HG03097 (cell line): Measurements from ENCODE around the gene CCDC127.
A peak's percentile ranks its signal among the peaks of the same experiment; 100 is the strongest.
"Not testable (repeated sequence)": the region's sequence is repeated elsewhere in the genome, so short reads cannot be mapped to it uniquely, and the experiment has no call there.

ENCODE experiments used
- ATAC-seq: cut with Tn5 transposase; IDR thresholded peaks from one replicate; pipeline ENCODE4 v1.9.1; 2021; ENCODE audit not compliant: unreplicated experiment, low FRiP score

The CCDC127 gene

GRCh38 chr5:234450-234849 is 16.5 kb upstream of the CCDC127 start:
- no peak for ATAC-seq

- ATAC-seq = not testable (repeated sequence)
These were observed 15.5 kb upstream of the CCDC127 start for GRCh38 chr5:233426-233825.

- no peak for ATAC-seq
These were observed 13.7 kb upstream of the CCDC127 start for GRCh38 chr5:231661-232060.

GRCh38 chr5:230711-231110 is 12.8 kb upstream of the CCDC127 start:
- no peak for ATAC-seq

GRCh38 chr5:228886-229285 is 10.9 kb upstream of the CCDC127 start:
- no peak for ATAC-seq

- not testable (repeated sequence) for ATAC-seq
These were observed 9.4 kb upstream of the CCDC127 start for GRCh38 chr5:227375-227774.

GRCh38 chr5:225334-225733 is 7.4 kb upstream of the CCDC127 start:
- ATAC-seq = no peak

GRCh38 chr5:223791-224190 is 5.8 kb upstream of the CCDC127 start:
- no peak for ATAC-seq

- ATAC-seq = not testable (repeated sequence)
These were observed 5.2 kb upstream of the CCDC127 start for GRCh38 chr5:222951-223715.

- ATAC-seq = no peak
These were observed 2.0 kb upstream of the CCDC127 start for GRCh38 chr5:219991-220390.

GRCh38 chr5:219460-219863 is 1.5 kb upstream of the CCDC127 start:
- no peak for ATAC-seq

- peak; percentile 5 for ATAC-seq
These were observed 721 bp upstream of the CCDC127 start for GRCh38 chr5:218457-219291.

GRCh38 chr5:216076-216475 is 1.9 kb downstream of the CCDC127 start:
- not testable (repeated sequence) for ATAC-seq

GRCh38 chr5:215256-215655 is 2.7 kb downstream of the CCDC127 start:
- ATAC-seq = not testable (repeated sequence)

GRCh38 chr5:213803-214395 is 4.1 kb downstream of the CCDC127 start:
- no peak for ATAC-seq

- no peak for ATAC-seq
These were observed 9.4 kb downstream of the CCDC127 start for GRCh38 chr5:208449-209114.

GRCh38 chr5:207599-207998 is 10.4 kb downstream of the CCDC127 start:
- no peak for ATAC-seq

- ATAC-seq = no peak
These were observed 10.9 kb downstream of the CCDC127 start for GRCh38 chr5:206927-207536.

GRCh38 chr5:206406-206805 is 11.5 kb downstream of the CCDC127 start:
- no peak for ATAC-seq

- no peak for ATAC-seq
These were observed 12.8 kb downstream of the CCDC127 start for GRCh38 chr5:204966-205670.
